GM19468 (cell line): ENCODE measurements around the gene TMEM185A.
"Not testable (repeated sequence)": the region's sequence is repeated elsewhere in the genome, so short reads cannot be mapped to it uniquely, and the experiment has no call there.

Experiments
- ATAC-seq: cut with Tn5 transposase; IDR thresholded peaks from one replicate; pipeline ENCODE4 v1.9.1; 2021; ENCODE audit warnings: mild to moderate bottlenecking, moderate library complexity, moderate number of reproducible peaks; ENCODE audit not compliant: unreplicated experiment; ENCODE audit errors: extremely low read depth

TMEM185A gene

DNA sequence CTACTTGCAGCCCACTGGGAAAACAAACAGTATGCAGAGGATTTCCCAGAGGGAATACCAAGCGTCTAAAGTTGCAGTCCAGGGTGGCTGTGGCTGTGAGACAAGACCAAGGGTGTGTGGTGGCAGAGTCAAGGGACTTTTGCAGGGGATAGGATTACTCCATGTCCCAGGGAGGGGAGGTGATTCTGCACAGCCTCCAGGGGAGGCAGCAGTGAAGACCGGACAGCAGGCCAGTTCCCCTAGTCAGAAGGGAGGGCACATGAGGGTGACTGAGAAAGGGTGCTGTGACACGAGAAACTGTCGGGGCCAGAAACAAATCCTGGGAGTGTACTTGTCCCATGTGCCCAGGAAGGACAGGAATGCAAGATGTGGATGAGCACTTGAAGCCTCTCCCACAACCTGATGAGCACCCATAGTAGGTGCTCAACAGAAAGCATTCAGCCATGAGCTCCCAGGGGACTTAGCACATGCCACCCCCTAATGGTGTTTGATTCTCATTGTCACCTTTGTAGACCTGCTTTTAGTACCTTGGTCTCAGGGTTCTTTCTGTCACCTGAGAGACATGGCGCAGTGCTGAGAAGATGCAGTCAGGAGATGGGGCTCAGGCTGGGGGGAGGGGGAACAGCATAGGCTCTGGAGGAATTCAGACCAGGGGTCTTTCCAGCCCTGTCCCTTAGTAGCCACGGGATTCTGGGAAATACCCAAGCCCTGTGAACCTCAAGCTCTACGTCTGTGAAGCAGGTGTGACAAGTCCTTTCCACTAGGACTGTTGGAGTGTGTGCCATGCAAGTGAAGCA lies 63.8 kb downstream of the TMEM185A start:
- ATAC-seq: no peak

DNA sequence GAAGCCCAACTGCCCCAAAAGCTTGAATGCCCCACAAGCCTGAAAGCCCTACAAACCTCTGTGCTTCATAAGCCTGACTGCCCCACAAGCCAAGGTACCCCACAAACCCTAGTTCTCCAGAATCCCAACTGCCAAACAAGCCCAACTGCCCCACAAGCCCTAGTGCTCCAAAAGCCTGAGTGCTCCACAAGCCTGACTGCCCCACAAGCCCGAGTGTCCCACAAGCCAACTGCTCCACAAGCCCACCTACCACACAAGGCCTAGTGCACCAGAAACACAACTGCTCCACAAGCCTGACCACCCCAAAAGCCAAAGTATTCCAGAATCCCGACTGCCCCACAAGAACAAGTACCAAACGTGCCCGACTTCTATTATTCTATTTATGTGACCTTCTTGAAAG lies 68.2 kb downstream of the TMEM185A start:
- ATAC-seq: no peak

GRCh38 chrX:149555251-149555650 lies 76.3 kb downstream of the TMEM185A start:
- not testable (repeated sequence) for ATAC-seq

DNA sequence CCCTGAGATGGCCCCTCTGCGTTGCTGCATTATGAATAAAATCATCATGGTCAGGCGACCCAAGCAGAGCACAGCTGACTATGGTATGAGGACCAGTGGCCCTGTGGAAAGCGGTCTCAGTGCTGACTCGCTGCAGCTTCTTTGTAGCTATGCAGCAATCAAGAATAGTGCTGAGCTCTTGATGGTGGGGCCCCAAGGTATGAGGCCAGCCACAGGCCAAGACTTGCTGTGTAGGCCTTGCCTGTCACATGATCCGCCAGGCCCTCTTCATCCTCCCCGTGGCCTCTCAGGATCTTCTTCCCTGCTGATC lies 79.7 kb downstream of the TMEM185A start:
- not testable (repeated sequence) for ATAC-seq

- ATAC-seq: not testable (repeated sequence)
Measured at GRCh38 chrX:149551245-149551938, 80.2 kb downstream of the TMEM185A start.

DNA sequence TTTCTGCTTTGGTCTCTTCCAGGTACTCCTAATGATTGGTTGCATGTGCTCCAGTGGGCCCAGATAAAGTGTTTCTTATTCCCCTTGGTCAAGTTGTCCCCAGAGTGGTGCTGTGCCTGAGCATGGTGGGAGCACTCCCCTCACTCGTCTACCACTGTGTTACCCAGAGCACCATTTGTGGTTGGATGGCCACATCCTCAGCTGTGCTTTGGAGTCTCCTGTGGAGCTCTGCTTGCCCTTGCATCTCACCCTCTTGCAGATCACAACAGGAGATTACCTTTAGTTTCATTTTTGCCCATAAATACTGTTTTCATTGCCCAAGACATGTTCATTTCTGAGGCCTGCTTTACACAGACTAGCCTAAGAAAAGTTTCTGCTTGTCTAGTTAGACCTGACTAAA lies 81.1 kb downstream of the TMEM185A start:
- ATAC-seq: not testable (repeated sequence)

- ATAC-seq: not testable (repeated sequence)
Measured at GRCh38 chrX:149549701-149550100, 81.9 kb downstream of the TMEM185A start, which contains the start of gene HSFX3. Gene HSFX3 (minus strand): TSS chrX:149549924. CDS start chrX:149549852, 72 bp downstream.

- not testable (repeated sequence) for ATAC-seq
Measured at GRCh38 chrX:149547782-149548181, 83.8 kb downstream of the TMEM185A start.

- not testable (repeated sequence) for ATAC-seq
Measured at GRCh38 chrX:149546962-149547361, 84.6 kb downstream of the TMEM185A start.
